Measurements from ENCODE around the gene NADSYN1.

The NADSYN1 gene

DNA sequence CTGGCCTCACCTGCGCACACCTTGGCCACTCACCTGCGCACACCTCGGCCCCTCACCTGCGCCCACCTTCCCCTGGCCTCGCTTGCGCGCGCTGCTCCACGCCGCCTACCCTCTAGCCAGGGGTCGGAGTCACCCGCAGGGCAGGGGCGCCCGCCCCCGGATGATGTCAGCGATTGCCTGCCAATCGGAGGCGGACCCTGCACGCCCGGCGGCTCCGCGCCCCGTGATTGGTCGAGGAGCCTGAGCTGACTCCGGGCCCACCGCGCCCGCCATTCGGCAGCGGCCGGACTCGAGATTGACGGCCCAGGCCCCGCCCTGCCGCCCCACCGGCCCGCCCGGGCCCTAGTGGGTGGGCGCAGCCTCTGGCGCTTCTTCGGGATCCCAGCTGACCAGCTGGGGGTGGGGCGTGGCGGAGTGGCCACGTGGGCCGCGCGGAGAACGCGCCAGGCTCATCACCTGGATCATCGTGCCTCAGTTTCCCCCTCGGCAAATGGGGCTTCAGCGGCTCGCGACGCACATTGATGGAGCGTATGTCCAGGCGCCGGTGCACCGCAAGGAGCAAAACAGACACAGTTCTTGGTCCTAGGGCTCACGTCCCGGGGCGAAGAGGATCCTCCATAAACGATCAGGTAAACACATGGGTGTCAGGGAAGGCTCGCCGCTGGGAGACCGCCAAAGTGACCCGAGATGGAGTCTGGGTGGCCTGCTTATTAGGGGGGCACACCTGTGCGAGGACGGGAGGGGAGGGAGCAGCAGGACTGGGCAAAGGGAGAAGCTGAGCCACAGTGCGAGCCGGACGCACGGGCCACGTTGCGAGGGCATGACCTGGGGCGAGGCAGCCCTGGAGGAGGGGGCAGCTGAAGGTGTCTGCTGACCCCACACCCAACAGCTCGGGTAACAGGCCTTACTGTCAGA is 4.5 kb upstream of the NADSYN1 start, which contains the start of gene DHCR7:
Gene DHCR7 (minus strand): TSS at position 137 of the 915 bp plus-strand sequence. CDS start 3,441 bp downstream, outside the sequence.
- peak; percentile 95 for DNase-seq
- in situ Hi-C loops (cut with MboI; ENCODE audit: low pct_unique_long_range_greater_than_20kb, low sequenced_read_pairs): no loop called here

- in situ Hi-C loops (cut with MboI; ENCODE audit: low pct_unique_long_range_greater_than_20kb, low sequenced_read_pairs): no loop called here
- peak; percentile 30 for DNase-seq
Measured at GRCh38 chr11:71449596-71449995, 3.4 kb upstream of the NADSYN1 start.

- in situ Hi-C loops (cut with MboI; ENCODE audit: low pct_unique_long_range_greater_than_20kb, low sequenced_read_pairs): no loop called here
- no peak for DNase-seq
Measured at GRCh38 chr11:71450507-71450906, 2.5 kb upstream of the NADSYN1 start.

- in situ Hi-C loops (cut with MboI; ENCODE audit: low pct_unique_long_range_greater_than_20kb, low sequenced_read_pairs): no loop called here
- no peak for DNase-seq
Measured at GRCh38 chr11:71450939-71451338, 2.1 kb upstream of the NADSYN1 start.

GRCh38 chr11:71451596-71452198 is 1.3 kb upstream of the NADSYN1 start:
- no peak for DNase-seq
- in situ Hi-C loops (cut with MboI; ENCODE audit: low pct_unique_long_range_greater_than_20kb, low sequenced_read_pairs): no loop called here

DNA sequence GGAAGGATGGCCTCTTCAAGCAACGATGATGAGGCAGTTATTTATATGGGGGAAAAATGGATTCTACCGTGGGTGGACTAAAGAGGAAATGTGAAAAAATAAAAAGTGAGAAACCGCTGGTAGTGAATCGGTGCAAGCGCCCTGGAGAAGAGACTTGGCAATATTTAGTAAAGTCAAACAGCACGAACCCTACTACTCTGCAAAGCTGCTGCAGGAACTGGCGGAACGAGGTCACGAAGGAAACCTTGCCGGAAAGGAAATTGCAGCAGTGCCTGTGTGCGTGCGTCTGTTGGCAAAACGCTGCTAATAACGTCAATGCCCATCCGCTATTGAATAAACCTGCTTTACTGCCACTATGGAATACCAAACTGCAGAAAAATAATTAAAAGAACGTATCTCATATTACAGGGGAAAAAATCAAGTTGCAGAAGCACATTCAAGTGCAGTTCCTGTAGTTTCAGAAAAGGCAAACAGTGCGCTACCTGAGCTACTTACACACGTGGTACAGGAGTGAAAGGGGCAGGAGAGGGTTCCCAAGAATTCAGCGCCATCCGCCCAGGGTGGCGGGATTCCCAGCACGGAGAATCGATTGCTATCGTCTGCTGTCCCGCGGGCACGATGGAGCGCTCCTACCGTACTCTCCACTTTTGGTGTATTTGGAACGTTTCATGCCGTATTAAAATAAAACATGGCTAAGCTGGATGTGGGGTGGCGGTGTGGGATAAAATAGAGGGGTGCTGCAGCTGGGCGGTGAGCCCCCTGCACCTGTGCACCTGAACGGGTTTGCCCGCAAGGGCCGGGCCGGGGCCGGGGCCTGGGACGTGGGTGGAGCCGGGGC is 585 bp upstream of the NADSYN1 start:
- peak; percentile 61 for DNase-seq
- in situ Hi-C loops (cut with MboI; ENCODE audit: low pct_unique_long_range_greater_than_20kb, low sequenced_read_pairs): no loop called here

DNA sequence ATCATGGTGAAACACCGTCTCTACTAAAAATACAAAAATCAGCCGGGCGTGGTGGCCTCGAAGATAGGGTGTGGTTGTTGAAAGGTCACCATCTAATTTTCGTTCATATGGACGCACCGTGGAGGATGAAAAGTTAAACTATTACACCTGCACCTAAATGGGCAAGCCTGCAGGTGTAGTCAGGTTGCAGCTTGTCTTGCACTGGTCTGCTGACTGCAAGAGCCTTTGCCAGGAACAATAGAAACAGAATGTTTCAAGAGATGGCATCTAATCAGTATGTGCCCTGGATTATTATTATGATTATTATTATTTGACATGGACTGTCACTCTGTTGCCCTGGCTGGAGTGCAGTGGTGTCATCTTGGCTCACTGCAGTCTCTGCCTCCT is 908 bp downstream of the NADSYN1 start:
- no peak for DNase-seq
- in situ Hi-C loops (cut with MboI; ENCODE audit: low pct_unique_long_range_greater_than_20kb, low sequenced_read_pairs): no loop called here

- in situ Hi-C loops (cut with MboI; ENCODE audit: low pct_unique_long_range_greater_than_20kb, low sequenced_read_pairs): no loop called here
- DNase-seq: no peak
Measured at GRCh38 chr11:71454470-71455113, 1.6 kb downstream of the NADSYN1 start.

DNA sequence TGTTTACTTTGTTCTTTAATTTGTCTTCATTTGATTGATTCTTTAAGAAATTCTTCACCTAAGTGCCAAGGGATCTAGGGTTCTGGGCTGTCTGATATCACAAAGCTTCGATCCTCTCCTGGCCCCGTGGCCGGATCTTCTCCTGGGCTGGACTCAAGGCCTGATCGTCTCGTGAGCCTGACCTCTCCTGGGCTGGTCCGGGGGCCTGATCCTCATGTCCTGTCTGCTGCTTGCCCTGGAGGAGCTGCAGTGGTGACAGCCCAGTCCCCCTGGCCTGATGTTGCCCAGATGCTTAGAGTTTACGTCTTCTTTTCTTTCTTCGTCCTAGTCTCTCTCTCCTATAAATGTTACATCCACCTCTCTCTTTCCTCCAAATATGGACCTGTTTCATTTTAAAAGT is 3.3 kb downstream of the NADSYN1 start:
- in situ Hi-C loops (cut with MboI; ENCODE audit: low pct_unique_long_range_greater_than_20kb, low sequenced_read_pairs): no loop called here
- no peak for DNase-seq

DNA sequence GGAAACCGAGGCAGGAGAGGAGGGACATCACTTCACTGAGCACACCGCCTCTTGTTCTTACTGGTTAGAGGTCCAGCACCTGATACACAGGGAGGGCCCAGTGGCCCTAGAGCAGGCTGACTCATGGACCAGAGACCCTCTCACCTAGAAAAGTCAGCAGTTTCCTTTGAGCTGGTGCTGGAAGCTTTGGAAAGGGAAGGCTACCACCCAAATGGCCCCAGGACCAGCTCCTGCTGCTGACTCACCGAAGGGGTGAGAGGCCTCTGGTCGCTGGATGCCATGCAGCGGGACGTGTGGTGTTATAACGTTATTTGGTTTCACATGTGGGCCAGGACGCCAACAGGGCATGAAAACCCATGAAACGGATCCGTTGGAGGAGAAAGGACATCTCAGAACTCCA is 3.8 kb downstream of the NADSYN1 start:
- no peak for DNase-seq
- in situ Hi-C loops (cut with MboI; ENCODE audit: low pct_unique_long_range_greater_than_20kb, low sequenced_read_pairs): no loop called here

- in situ Hi-C loops (cut with MboI; ENCODE audit: low pct_unique_long_range_greater_than_20kb, low sequenced_read_pairs): no loop called here
- DNase-seq: no peak
Measured at GRCh38 chr11:71458146-71459070, 5.4 kb downstream of the NADSYN1 start.

DNA sequence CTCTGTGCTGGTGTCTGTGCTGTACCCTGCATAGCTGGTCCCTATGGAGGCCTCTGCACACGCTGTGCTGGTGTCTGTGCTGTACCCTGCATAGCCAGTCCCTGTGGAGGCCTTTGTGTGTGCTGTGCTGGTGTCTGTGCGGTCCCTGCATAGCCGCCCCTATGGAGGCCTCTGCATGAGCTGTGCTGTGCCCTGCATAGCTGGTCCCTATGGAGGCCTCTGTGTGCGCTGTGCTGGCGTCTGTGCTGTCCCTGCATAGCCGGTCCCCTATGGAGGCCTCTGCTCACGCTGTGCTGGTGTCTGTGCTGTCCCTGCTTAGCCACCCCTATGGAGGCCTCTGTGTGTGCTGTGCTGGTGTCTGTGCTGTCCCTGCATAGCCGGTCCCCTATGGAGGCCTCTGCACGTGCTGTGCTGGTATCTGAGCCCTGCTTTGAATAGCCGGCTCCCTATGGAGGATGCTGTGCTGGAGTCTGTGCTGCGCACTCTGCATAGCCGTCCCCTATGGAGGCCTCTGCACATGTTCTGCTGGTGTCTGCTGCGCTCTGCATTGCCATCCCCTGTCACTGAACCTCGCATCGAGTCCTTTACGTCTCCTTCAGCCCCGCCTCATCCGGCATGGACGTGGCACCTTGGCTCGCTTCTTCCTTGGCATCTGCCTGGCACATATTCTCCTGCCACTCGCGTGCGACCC is 6.2 kb downstream of the NADSYN1 start:
- in situ Hi-C loops (cut with MboI; ENCODE audit: low pct_unique_long_range_greater_than_20kb, low sequenced_read_pairs): no loop called here
- no peak for DNase-seq

GRCh38 chr11:71459767-71460320 is 6.8 kb downstream of the NADSYN1 start:
- in situ Hi-C loops (cut with MboI; ENCODE audit: low pct_unique_long_range_greater_than_20kb, low sequenced_read_pairs): no loop called here
- no peak for DNase-seq

GRCh38 chr11:71461696-71462095 is 8.7 kb downstream of the NADSYN1 start:
- in situ Hi-C loops (cut with MboI; ENCODE audit: low pct_unique_long_range_greater_than_20kb, low sequenced_read_pairs): no loop called here
- no peak for DNase-seq

DNA sequence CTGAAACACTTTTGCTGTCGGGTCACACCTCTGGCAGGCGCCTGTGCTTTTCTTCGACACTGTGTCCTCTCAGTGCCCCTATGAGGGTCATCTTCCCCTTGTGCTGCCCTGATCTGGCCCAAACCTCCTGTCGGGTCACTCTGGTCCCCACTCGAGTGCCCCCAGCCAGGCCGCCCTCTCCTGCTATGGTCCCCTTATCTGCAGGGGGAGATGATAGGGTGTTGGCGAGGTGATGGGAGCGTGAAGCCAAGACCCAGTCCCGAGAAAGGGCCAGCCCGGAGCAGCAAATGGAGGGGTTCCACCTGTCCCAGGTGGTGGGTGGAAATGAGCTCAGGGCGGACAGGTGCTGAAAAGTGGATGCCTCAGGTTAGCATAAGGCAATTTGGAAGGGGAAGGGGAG is 9.7 kb downstream of the NADSYN1 start:
- DNase-seq: no peak
- in situ Hi-C loops (cut with MboI; ENCODE audit: low pct_unique_long_range_greater_than_20kb, low sequenced_read_pairs): no loop called here

DNA sequence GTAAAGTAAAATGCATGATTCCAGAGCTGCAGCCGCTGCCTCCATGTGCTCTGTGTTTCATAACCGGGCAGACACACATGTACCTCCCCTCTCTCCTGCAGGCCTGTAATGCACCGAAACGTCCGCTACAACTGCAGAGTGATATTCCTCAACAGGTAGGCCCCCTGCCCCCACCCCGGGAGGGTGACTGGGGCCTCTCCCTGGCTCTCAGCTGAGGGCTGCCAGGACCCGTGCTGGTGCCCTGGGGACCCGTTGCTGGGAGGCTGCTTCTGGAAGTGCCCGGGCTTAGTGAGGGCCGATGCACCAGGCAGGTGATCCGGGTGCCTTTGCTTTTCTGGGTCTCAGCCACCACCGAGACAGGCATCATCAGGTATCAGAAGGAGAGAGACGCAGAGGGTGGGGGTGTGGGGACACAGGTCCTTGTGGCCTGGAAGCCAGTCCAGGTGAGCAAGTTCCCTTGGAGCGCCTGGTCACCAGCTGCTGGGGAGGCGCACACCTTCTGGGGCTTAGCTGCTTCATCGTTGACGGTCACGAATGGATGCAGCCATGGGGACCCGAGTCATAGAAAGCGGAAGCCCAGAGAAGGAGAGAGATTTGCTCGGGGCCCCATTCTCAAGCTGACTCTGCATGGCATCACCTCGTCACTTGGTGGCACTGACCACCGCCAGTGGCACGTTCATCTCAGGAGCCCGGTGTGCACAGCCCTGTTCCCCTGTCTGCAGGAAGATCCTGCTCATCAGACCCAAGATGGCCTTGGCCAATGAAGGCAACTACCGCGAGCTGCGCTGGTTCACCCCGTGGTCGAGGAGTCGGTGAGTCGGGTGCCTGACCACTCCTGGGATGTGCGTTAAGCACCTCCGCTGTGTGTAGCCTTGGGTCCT is 10.6 kb downstream of the NADSYN1 start:
- in situ Hi-C loops (cut with MboI; ENCODE audit: low pct_unique_long_range_greater_than_20kb, low sequenced_read_pairs): no loop called here
- no peak for DNase-seq

DNA sequence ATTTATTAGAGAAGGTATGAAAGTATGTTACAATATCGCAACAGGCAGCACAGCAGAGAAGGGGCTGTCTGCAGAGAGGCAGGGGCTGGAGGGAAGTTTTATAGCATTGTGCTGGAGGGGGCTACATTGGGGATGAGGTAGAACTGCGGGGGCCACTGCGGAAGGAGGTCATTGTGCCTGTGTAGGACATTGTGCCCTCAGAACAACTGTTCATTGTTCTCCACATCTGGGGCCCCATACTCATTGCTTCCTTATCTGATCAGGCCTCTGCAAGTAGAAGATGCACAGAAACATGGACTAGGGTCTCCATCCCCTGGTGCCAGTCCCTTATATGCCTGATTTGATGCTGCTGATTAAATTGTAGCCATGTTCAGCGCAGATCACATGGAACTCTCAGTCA is 12.1 kb downstream of the NADSYN1 start:
- in situ Hi-C loops (cut with MboI; ENCODE audit: low pct_unique_long_range_greater_than_20kb, low sequenced_read_pairs): no loop called here

More for the DNA sequence above, 12.1 kb downstream of the NADSYN1 start:
- no peak for DNase-seq
